K562 (cell line): Measurements from ENCODE around the gene RPTOR. TPM values are rescaled to one million over a fixed set of nuclear protein-coding genes. Genes with fewer than 3 reads are reported as not detected.

Experiments used
- ATAC-seq: fragments of 200-7000 bp; cut with Tn5 transposase; 3 replicates; pipeline ENCODE4 v1.9.1; 2020; ENCODE audit warnings: moderate library complexity
- BruUV-seq: library from RNA; stranded (reverse); fragments of 400-500 nt; replicated peaks from 2 replicates; lab custom pipeline; 2021; lab: Mats Ljungman, UMichigan
- CTCF ChIA-PET: fragments of 300-600 bp; formaldehyde crosslinking; extraction: SDS; loops from one replicate; lab custom pipeline; 2021; ENCODE audit warnings: low intra/inter-chr PET ratio; lab: Yijun Ruan, JAX
- POLR2A ChIA-PET: fragments of 300-600, 350-650 bp; sonication (Branson Sonifier 250); formaldehyde crosslinking; extraction: SDS; loops from one replicate; lab custom pipeline; 2021; ENCODE audit warnings: antibody characterized with exemption, inconsistent platforms; lab: Yijun Ruan, JAX
- DNase-seq, 4 experiments: peaks; one replicate each; pipeline versions ENCODE4 v3.0.0 to v3.0.0-alpha.2; 2011 to 2018; ENCODE audit warnings: low spot score in 3 of 4, mixed read lengths in 3 of 4; ENCODE audit errors: extremely low read depth in 1 of 4
- FAIRE-seq: peaks from 2 replicates; lab custom pipeline; 2011; peaks lifted over from hg19 to GRCh38; lab: Jason Lieb, UNC
- H2AFZ ChIP-seq: 2 replicates; pipeline ENCODE4 v1.6.0; 2011; ENCODE audit warnings: low read depth, low read length, control low read depth, inconsistent platforms
- H3K27ac ChIP-seq: fragments of 200-600 bp; 3 replicates; pipeline ENCODE4 v1.8.0; 2011; ENCODE audit warnings: low read depth, mild to moderate bottlenecking, control low read depth, inconsistent platforms, low read length, moderate library complexity, mixed read lengths; ENCODE audit errors: extremely low read depth
- H3K27me3 ChIP-seq, 2 experiments: fragments of 300-600 bp in 1 of 2; 2 replicates in 1 of 2; 3 replicates in 1 of 2; pipeline versions ENCODE4 v1.6.0 to v1.8.0; 2011; ENCODE audit warnings: inconsistent platforms in 2 of 2, low read length in 2 of 2, mild to moderate bottlenecking in 1 of 2, mixed read lengths in 1 of 2, moderate library complexity in 1 of 2; ENCODE audit not compliant: control insufficient read depth in 2 of 2, insufficient read depth in 2 of 2
- H3K36me3 ChIP-seq: fragments of 300-600 bp; 3 replicates; pipeline ENCODE4 v1.8.0; 2011; ENCODE audit warnings: mild to moderate bottlenecking, low read length, inconsistent platforms; ENCODE audit not compliant: control insufficient read depth, insufficient read depth
- H3K4me1 ChIP-seq, 2 experiments: fragments of 200-600 bp in 1 of 2; replicated peaks in 1 of 2; 2 replicates in 1 of 2; 3 replicates in 1 of 2; pipeline versions ENCODE4 v1.5.1 to v1.8.0; 2011; ENCODE audit warnings: inconsistent platforms in 2 of 2, low read length in 2 of 2, mild to moderate bottlenecking in 1 of 2, mixed read lengths in 1 of 2, moderate library complexity in 1 of 2; ENCODE audit not compliant: control insufficient read depth in 2 of 2, insufficient read depth in 2 of 2
- H3K4me2 ChIP-seq: 2 replicates; pipeline ENCODE4 v1.6.1; 2011; ENCODE audit warnings: low read length, control low read depth, inconsistent platforms, mixed read lengths; ENCODE audit not compliant: insufficient read depth
- H3K4me3 ChIP-seq: fragments of 200-600 bp; sonication (generic), shearing (Covaris generic); 2 replicates; pipeline ENCODE4 v1.5.1; 2016; ENCODE audit warnings: control low read depth, inconsistent platforms
- H3K79me2 ChIP-seq: fragments of 200-600 bp; 3 replicates; pipeline ENCODE4 v1.8.0; 2011; ENCODE audit warnings: low read length, inconsistent platforms; ENCODE audit not compliant: control insufficient read depth, insufficient read depth
- H3K9ac ChIP-seq, 2 experiments: 2 replicates each; pipeline versions ENCODE4 v1.6.0 to v1.6.1; 2011; ENCODE audit warnings: low read depth in 2 of 2, low read length in 2 of 2, control low read depth in 1 of 2, inconsistent platforms in 1 of 2, mild to moderate bottlenecking in 1 of 2, mixed read lengths in 1 of 2; ENCODE audit not compliant: insufficient read depth in 1 of 2
- H3K9me1 ChIP-seq: one replicate; pipeline ENCODE4 v1.6.0; 2011; ENCODE audit warnings: inconsistent platforms, mild to moderate bottlenecking, low read length, moderate library complexity; ENCODE audit not compliant: control insufficient read depth, insufficient read depth
- H3K9me3 ChIP-seq: replicated peaks from 2 replicates; pipeline ENCODE4 v1.5.1; 2011; ENCODE audit warnings: low read depth, low read length, inconsistent platforms; ENCODE audit not compliant: control insufficient read depth, insufficient read depth
- H4K20me1 ChIP-seq: replicated peaks from 2 replicates; pipeline ENCODE4 v1.6.1; 2011; ENCODE audit warnings: low read length, inconsistent platforms, mixed read lengths; ENCODE audit not compliant: control insufficient read depth, insufficient read depth
- DMBX1 ChIP-seq: fragments of 250-450 bp; sonication (Bioruptor Pico); IDR thresholded peaks from 2 replicates; pipeline ENCODE4 v1.8.0; 2022; ENCODE audit warnings: inconsistent platforms, mild to moderate bottlenecking, moderate library complexity, borderline replicate concordance
- IRF2 ChIP-seq: sonication (generic); formaldehyde crosslinking; IDR thresholded peaks from 2 replicates; pipeline ENCODE4 v1.8.1; 2022; ENCODE audit warnings: mild to moderate bottlenecking, missing genetic modification reagents
- IRF9 ChIP-seq: fragments of 450-650 bp; IDR thresholded peaks from 2 replicates; pipeline ENCODE4 v1.6.1; 2016; ENCODE audit warnings: missing biosample characterization, missing genetic modification characterization
- VEZF1 ChIP-seq: fragments of 200-800 bp; sonication (Bioruptor generic); IDR thresholded peaks from 2 replicates; pipeline ENCODE4 v1.6.1; 2017; ENCODE audit warnings: missing genetic modification characterization, missing compliant biosample characterization
- ZBTB7A ChIP-seq: IDR thresholded peaks from 2 replicates; pipeline ENCODE4 v1.6.1; 2011; ENCODE audit warnings: low read depth, mild to moderate bottlenecking, low read length, moderate library complexity, borderline replicate concordance; ENCODE audit not compliant: control insufficient read depth
- ZNF639 ChIP-seq, 2 experiments: fragments of 200-800 bp in 1 of 2; sonication (Bioruptor generic) in 1 of 2; sonication (generic) in 1 of 2; formaldehyde crosslinking in 1 of 2; IDR thresholded peaks in 1 of 2; conservative IDR thresholded peaks in 1 of 2; 2 replicates each; pipeline versions ENCODE4 v1.5.0 to v1.6.1; 2016 to 2020; ENCODE audit warnings: missing compliant biosample characterization in 1 of 2, missing genetic modification characterization in 1 of 2, missing genetic modification reagents in 1 of 2
- ZNF644 ChIP-seq: fragments of 200-800 bp; sonication (Bioruptor generic); IDR thresholded peaks from 2 replicates; pipeline ENCODE4 v1.6.1; 2016; ENCODE audit warnings: low read depth, missing genetic modification characterization, missing compliant biosample characterization
- ZNF77 ChIP-seq: fragments of 250-450 bp; sonication (Bioruptor Pico); IDR thresholded peaks from 2 replicates; pipeline ENCODE4 v1.5.0; 2020
- WGBS: fragments of 100-300 bp; shearing (Covaris generic); methylation state at CpG from one replicate; pipeline ENCODE4 v1.1.6; 2016; ENCODE audit warnings: low coverage, mixed read lengths; ENCODE audit not compliant: insufficient coverage; ENCODE audit errors: missing lambda C conversion rate; 5-methylcytosine and 5-hydroxymethylcytosine counted together
- in situ Hi-C: fragments of 300-500 bp; cut with MboI; formaldehyde crosslinking; loops from 4 replicates; pipeline ENCODE4 v1.15.0; 2018; ENCODE audit warnings: inconsistent platforms, mixed read lengths
- intact Hi-C: fragments of 100-400 bp; cut with micrococcal nuclease; formaldehyde crosslinking; loops from 2 replicates; pipeline ENCODE4 v1.14.2; 2022
- polyA plus RNA-seq, 8 experiments: library from polyadenylated mRNA; depleted of rRNA in 4 of 8; stranded (reverse) in 5 of 8; unstranded in 3 of 8; fragments of >200 nt; fragmentation: Nextera tagmentation in 2 of 8; fragmentation: Illumina TruSeq in 1 of 8; extraction: Ambion mirVana in 2 of 8; extraction: Trizol in 1 of 8; gene quantifications; 2 replicates each; pipeline versions ENCODE4 v1.2.1 to v1.2.3, GENCODE V29; 2011 to 2014; ENCODE audit warnings: inconsistent platforms in 1 of 8, missing spikeins in 1 of 8
- total RNA-seq, 7 experiments: library from RNA; depleted of rRNA in 6 of 7; stranded (reverse); fragments of >200 nt in 6 of 7; fragmentation: Illumina TruSeq in 2 of 7; extraction: Trizol in 2 of 7; gene quantifications; 2 replicates each; pipeline versions ENCODE4 v1.2.1 to v1.2.3, GENCODE V29; 2011 to 2021; ENCODE audit warnings: low replicate concordance in 1 of 7
- TF ChIP-seq, protein P1 (sequence below), 2 experiments: fragments of 450-650 bp in 1 of 2; IDR thresholded peaks; 2 replicates each; pipeline ENCODE4 v1.6.1; 2011 to 2017; ENCODE audit warnings: low read depth in 2 of 2, antibody characterized with exemption in 1 of 2, borderline replicate concordance in 1 of 2, low read length in 1 of 2, mild to moderate bottlenecking in 1 of 2, mixed read lengths in 1 of 2; ENCODE audit not compliant: control insufficient read depth in 1 of 2

Gene RPTOR
- total and polyA plus RNA-seq, 9 of the 15 experiments (the other 6 are each of a cell fraction or from before 2014, with no cell fraction given), result 0.24 to 54.1 (median 10.2) TPM

GRCh38 chr17:80656590-80656989 is 112.0 kb downstream of the RPTOR start:
- Histone ChIP-seq H3K9me3 (no peaks in the 10 kb centered on the region), H3K4me3 (no peak overlapping the region), H2AFZ (no peak overlapping the region), H3K4me1 (peaks cover 6 to 14% of the 10 kb centered on the region in 2 experiments; a peak in 2 of 5 replicates), H3K9me1 (no peaks in the 10 kb centered on the region), H3K36me3 (no peaks in the 10 kb centered on the region), H3K27me3 (no peaks in the 10 kb centered on the region), H3K9ac (no peak overlapping the region), H4K20me1 (no peaks in the 10 kb centered on the region; the same call in 1 of the 2 replicates), H3K79me2 (peaks cover 55% of the 10 kb centered on the region), H3K4me2 (no peak overlapping the region), H3K27ac (no peak overlapping the region)
- FAIRE-seq (no peak), DNase-seq (no peak), ATAC-seq (no peak)
- BruUV-seq, result no TSS peak
- WGBS, result 97% methylated on average over 8 of the region's 8 CpGs
- TF ChIP-seq IRF9 (no peak), IRF2 (CRISPR knock-in tag) (no peak), ZBTB7A (no peak), VEZF1 (no peak), ZNF77 (CRISPR knock-in tag) (no peak), ZNF644 (no peak), ZNF639 (CRISPR knock-in tag; conservative IDR thresholded peaks at IDR 0.05 in 1 of 2, IDR thresholded peaks at IDR 0.05 in 1 of 2) (no peak), DMBX1 (no peak)
- TF ChIP-seq, protein P1, sequence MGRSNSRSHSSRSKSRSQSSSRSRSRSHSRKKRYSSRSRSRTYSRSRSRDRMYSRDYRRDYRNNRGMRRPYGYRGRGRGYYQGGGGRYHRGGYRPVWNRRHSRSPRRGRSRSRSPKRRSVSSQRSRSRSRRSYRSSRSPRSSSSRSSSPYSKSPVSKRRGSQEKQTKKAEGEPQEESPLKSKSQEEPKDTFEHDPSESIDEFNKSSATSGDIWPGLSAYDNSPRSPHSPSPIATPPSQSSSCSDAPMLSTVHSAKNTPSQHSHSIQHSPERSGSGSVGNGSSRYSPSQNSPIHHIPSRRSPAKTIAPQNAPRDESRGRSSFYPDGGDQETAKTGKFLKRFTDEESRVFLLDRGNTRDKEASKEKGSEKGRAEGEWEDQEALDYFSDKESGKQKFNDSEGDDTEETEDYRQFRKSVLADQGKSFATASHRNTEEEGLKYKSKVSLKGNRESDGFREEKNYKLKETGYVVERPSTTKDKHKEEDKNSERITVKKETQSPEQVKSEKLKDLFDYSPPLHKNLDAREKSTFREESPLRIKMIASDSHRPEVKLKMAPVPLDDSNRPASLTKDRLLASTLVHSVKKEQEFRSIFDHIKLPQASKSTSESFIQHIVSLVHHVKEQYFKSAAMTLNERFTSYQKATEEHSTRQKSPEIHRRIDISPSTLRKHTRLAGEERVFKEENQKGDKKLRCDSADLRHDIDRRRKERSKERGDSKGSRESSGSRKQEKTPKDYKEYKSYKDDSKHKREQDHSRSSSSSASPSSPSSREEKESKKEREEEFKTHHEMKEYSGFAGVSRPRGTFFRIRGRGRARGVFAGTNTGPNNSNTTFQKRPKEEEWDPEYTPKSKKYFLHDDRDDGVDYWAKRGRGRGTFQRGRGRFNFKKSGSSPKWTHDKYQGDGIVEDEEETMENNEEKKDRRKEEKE (IDR thresholded peaks at IDR 0.05; ENCODE audit: borderline replicate concordance in 1 of 2, control insufficient read depth in 1 of 2, low read depth in 2 of 2, low read length in 1 of 2), result no peak
- ChIA-PET POLR2A (no interaction called here), CTCF (no interaction called here)
- in situ Hi-C loops, result no loop called here
- intact Hi-C loops, result no loop called here
